GM18498 (cell line): Measurements from ENCODE around the gene PER2.

Source experiments
- ATAC-seq: cut with Tn5 transposase; IDR thresholded peaks from one replicate; pipeline ENCODE4 v1.9.1; 2021; ENCODE audit warnings: mild to moderate bottlenecking, moderate library complexity; ENCODE audit not compliant: unreplicated experiment

The PER2 gene

DNA sequence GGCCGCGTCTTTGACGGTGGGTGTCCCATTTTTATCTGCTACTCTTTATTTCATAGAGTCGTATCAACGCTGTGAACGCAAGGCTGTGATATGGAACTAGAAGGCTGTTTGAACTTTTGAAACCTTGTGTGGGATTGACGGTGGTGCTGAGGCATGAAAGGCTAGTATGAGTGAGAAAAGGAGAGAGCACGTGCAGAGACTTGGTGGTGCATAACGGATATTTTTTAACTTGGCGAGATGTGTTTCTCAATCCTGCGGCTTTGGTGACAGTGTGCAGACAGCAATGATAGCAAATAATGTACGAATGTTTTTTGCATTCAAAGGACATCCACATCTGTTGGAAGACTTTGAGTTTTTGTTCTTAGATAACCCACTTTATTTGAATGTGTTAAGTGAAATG is 54.8 kb downstream of the PER2 start:
- ATAC-seq: no peak

DNA sequence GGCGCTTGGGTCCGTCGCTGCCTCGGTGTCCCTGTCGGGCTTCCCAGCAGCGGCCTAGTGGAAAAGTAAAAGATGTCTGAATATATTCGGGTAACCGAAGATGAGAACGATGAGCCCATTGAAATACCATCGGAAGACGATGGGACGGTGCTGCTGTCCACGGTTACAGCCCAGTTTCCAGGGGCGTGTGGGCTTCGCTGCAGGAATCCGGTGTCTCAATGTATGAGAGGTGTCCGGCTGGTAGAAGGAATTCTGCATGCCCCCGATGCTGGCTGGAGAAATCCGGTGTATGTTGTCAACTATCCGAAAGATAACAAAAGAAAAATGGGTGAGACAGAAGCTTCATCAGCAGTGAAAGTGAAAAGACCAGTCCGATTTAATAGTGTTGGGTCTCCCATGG is 56.6 kb downstream of the PER2 start:
- ATAC-seq: no peak

DNA sequence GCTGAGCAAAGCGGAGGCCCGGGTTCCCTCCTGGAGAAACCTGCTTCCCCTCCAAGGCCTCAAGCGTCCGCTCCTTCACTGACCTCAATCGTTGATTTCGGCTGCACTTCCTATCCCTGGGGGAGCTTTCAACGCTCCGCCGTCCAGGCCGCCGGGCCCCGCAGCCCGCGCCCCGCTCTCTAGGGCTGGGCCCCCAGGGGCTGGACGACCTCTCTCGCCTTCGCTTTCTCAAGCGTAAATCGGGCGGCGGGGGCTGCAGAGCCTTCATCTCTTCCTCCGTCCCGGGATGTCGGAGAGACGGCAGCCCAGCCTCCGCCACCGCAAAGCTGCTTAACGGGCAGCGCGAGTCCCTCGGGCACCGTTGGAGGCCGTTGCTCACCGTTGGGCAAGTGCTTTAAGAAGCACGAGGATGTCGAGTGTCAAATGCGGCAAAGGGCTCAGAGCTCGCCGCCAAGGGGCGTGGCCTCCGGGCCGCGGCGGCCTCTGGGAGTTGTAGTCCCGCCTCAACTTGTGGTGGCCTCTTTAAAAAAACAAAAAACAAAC is 57.1 kb downstream of the PER2 start:
- peak; percentile 62 for ATAC-seq

DNA sequence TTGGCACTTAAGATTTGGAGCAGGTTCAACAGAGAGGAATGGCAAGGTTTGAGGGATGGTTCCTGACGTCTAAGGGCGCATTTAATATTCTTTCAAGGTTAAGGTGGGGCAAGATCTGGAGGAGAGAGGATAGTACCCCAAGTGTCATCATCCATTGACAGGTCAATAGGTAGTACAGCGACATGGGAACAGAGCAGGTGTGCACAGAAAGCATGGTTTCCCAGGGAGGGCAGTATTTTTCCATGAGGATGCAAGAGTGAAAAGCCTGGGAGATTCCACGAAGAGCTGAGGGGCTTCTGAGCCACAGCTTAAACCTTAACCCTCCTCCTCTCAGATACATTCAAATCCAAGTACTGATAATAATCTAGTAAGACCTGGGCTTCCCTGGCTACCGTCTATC is 57.7 kb downstream of the PER2 start:
- no peak for ATAC-seq

DNA sequence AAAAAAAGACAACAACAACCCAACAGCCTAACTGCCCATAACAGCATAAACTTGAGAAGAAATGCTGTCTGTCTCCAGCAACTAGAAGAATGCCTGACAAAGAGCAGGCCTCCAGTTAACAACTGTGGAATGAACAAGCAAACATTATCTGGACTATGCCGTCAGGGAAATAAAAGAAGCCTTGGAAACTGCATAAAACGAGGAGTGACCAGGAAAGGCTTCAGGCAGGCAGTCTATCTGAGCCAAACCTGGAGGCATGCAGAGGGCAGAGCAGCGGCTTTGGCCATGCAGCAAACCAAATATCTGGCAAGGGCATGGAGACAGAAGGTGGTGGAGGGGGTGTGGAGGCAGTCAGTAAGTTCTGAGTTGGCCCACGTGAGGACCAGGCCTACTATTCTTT is 59.7 kb downstream of the PER2 start:
- no peak for ATAC-seq

DNA sequence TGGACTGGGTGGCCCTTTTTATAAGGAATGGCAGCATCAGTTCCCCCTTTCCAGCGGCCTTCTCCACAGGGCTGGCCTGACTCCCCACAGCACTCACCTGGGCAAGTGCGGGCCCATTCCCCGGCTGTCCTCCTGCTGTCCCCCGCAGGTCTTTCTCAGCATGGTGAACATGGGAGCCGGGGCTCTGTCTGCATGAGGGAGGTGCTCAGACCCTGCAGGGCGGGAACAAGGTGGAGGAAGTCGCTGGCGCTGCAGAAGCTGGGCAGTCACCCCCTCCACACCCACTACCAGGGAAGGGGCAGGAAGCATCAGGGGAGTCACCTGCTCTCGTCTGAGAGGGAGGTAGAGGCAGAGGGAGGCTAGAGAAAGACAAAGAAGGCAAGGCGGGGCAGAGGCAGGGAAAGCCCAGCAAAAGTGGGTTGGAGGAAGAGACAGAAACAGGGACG is 60.8 kb downstream of the PER2 start:
- ATAC-seq: no peak

DNA sequence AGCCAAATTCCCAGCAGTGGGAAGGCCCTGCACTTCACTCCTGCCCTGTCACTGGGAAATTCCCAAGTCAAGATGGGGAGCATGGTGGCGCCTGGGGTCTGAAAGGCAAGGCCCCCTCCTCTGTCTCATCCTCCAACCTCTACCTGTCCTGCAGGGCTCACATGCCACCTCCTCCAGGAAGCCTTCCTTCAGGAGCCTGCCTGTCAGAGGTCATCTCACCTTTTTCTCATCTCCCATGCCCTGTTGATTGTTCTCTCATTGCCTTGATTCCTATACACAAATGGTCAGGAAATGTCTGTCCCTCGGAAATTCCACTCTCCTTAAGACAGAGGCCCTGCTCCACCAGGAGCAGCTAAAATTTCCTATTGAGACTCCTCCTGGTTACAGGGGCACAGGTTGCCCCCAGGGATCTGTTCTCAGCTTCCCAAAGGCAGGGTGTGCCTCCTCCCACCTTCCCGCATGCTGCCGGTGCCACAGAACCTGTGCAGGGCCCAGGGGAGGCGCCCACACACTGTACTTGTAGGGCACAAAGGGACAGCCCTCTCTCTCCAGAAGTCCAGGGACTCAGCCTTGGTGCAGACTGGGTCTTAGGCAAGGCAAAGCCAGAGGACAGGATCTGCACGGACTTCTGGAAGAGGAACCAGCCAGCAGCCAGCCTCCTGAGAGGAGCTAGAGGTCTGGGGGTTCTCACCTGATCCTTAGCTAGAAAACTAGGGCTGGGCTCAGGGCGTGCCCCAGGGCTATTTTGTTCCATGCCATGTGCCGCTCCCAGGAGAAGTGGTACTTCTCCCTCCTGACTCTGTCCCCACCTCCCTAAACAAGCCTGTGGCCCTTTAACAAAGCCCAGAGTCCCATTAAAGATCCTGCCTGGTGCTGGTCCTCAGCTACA is 61.5 kb downstream of the PER2 start:
- no peak for ATAC-seq

DNA sequence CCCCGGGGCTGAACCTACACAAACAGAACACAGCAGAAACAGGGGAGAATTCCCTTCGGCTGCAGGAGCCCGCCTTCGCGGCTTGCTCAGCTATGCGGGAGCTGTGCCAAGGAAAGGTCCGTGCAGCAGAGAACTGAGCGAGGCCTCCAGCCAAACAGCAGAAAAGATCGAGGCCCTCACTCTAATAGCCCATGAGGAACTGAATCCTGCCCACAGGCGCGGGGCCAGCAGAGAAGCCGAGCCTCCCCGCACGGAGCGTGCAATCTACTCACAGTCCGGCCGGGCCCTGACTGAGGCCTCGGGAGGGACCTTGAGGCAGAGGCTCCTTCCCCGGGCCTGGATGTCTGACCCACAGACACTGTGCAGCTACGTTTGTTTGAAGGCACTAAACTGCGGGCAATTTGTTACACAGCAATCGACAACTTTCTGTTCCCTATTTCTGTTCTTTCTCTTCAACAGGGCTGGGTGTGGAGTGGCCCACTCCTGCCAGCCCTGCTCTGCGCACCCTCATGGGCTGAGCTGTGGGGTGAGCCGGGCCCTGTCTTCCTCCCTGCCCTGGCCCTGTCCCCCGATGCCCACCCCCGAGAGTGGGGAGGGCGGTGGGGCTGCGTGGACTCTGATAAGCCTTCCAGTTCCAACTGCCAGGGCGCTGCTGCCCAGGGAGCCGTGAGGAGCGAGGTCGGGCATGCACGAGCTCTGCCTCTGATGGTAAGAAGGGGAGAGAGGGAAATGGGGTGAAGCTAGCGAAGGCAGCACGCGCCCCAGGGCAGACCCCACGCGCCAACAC is 62.3 kb downstream of the PER2 start:
- ATAC-seq: no peak

DNA sequence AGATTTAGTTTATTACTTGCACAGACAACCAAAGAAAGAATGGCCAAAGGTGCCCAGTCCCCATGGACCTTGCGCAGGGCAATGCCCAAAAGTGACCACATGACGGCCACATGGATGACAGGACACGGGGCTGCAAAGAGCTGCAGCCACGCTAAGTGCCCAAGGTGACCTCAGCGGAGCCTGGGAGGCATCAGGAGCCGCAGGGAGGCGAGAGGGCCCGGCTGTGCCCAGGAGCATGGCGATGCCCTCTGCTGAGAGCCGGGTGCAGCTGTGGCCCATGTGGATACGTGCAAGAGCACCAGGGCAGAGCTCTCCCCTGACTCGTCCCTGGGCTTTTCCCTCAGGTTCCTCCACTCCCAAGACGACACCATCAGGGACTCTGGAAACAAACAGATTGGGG is 63.3 kb downstream of the PER2 start:
- no peak for ATAC-seq

DNA sequence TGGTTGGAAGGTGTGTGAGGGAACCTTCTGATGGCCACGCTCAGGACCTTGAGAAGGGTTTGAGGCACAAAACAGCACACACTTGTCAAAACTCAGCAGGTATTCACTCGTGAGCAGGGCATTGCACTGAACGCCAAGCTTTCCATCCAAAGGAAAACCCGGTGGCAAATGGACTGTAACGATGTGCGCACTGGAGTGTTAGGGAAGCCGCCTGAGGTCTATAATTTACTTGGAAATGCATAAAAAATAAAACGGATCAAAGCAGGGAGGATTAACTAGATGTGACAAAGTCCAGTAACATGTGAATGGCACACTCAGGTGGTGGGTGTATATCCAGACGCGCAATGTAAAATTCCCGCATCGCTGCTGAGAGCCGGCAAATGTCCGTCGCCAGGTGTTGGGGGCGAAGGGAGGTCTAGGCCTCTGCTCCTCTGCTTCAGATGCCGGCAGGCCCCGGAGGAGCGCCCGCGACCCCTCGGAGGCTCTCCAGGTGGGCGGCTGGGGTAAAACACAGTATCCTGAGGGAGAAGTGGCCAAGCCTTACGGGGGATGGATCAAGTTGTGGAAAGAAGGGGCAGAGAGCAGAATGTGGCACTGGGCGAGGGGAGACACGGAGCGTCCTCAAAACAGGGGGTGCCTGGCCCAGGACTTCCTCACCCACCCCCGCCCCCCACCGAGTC is 63.9 kb downstream of the PER2 start:
- ATAC-seq: no peak

DNA sequence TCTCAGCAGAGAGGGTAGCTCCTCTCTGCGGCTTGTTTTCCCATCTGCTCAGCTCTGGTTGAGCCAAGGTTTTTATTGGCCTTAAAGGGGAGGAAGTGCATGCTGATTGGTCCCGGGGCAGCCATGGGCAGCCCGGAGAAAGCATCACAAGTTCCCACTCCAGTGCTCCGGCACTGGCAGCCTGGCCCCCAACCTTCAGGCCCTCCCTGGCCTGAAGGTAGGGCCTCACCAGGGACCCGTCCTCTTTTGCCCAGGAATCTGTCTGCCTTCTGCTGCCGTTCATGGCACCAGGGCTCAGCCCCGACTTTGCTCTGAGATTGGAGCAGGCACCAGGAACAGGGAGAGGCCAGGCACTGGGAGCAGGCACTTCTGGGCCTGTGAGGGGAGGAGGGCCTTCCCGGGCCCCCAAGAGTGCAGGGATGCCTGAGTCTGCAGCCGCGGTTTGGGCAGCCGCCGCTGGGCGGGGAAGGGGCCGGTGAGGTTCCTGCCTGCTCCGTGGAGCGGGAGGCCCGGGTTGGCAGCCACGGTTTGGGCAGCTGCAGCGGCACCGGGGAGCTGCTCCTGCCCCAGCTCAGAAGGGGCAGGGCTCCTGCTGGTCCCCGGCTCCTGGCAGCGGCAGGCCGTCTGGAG is 67.4 kb downstream of the PER2 start:
- ATAC-seq: no peak

DNA sequence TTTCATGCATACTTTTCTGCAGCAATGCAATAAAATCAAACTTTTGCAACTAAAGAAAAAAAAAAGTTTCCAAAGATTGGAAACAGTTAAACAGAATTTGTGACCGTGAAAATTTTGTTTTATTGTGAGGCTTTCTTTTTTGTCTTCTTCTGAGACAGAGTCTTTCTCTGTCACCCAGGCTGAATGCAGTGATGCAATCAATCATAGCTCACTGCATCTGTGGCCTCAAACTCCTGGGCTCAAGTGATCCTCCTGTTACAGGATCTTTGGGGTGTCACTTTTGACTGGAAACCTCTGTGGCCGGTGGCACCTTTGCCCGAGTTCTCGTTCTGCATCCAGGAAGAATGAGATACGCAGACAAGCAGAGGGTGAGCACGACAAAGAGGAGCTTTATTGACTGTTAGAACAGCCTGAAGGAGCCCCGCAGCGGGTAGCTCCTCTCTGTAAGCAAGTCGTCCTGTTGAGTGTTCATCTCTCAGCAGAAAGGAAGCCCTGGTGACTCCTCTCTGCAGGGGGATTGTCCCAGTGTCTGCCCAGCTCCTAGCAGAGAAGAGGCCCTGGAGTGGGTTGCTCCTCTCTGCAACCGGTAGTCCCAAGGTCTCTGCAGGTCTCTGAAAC is 68.0 kb downstream of the PER2 start:
- no peak for ATAC-seq

DNA sequence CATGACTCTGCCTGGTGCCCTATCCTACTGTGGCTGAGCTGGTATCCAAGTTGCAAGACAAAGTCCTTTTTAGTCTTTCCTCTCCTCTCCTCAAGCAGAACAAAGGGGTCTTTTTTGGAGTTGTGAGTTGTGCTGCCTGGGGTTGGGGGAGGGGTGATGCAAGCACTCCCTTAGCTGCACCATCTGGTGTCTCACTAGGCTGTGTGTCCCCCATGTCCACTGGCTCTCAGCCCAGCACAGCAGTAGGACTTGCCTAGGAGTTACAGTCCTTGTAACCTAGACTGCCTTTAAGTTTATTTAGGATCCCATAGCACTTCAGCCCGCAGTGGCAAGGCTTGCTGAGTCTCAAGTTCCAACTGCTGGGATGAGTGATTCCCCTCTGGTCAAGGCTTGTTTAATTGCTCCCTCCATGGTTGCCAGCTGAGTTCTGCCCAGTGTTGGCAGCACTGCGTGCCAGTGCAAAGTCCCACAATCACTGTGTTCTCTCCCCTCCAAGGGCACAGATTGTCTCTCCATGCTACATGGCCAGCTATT is 71.7 kb downstream of the PER2 start:
- ATAC-seq: no peak

DNA sequence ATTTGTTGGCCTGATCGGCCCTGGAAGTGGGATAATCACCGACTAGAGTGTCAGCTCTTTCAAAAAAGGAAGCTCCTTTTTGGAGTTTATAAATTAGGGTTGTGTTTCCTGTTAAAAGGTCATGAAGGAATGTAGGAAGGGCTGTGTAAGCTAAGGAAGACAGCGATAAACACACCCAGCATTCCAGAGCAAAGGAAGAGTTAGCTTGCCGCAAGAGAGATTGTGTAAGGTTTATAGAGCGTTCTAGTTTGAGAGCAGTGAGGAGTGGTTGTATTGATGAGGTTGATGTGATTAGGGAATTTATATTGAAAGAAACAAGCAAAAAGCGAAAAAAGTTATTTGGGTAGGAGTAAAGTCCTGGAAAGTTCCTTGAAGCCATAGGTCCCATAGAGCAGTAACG is 81.4 kb downstream of the PER2 start:
- ATAC-seq: no peak

DNA sequence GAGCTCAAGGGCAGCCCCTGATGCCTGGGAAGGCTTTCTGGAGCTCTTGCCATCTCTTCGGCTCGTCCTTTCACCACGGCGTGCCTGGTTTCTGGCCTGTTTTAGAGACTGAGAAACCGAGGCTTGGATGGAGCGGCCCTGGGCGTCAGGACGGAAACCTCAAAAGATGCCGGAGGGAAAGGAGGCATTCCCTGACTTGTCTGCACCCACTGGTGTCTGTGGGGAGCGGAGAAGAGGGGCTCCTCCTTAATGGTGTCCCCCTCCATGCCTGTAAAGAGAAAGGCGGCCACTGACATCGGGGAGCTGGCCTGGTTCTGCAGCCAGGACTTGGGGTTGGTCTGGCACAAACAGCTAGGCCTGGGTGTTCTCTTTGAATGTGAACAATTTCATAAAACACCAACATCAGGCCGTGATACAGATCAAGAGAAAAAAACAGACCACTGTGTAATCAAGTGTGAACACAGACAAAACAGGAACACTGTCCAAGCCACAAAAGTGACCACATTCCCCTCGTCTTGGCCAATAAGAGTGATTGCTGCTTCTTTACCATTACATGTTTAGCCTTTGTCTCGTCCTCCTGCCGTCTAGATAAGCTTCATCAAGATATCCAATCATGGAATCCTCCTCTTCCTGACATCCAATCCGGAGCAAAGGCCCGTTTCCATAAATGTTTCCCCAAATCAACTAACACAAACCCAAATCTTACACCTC is 84.3 kb downstream of the PER2 start:
- ATAC-seq: no peak

DNA sequence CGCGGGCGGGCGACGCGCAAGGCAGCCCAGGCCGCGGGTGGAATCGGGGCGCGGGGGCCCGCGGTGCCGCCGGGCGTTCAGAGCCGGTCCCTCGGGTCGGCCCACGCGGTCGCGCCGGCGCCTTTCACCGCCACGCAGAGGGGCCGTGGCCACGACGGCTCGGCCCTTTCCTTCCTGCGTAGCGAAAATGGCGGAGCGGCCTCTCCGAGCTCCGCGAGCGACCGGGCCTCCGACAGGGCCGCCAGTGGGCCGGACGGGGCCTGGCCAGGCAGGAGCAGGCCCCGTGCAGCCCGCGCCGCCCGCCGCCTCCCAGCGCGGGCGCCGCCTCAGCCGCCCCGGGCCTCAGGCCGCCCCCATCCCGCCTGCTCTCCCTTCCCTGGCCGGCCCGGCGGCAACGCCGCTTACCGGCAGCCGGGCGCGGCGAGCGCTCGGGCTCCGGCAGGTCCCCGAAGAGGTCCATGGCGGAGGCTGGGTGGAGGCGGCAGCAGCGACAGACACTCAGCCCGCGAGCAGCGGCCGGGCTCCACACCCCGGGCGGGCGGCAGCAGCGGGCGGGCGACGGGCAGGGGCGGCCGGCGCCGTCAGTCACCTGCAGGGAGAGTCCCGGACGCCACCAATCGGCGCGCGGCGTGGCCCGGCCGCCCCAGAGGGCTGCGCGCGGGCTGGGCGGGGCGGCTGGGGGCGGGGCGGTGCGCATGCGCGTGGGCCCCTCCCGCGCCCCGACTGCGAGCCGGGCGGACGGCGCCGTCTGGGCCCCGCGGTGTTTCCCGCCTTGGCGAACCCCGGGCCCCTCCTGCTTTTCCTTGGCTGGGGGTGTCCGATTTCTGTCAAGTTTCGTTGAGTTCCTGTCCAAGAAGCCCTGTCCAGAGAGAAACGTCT is 85.1 kb downstream of the PER2 start, which contains the start of gene ILKAP:
Gene ILKAP, minus strand, starts transcription at position 602 of the 879 bp plus-strand sequence. Its CDS starts 142 bp downstream, at position 460.
- peak; percentile 97 for ATAC-seq

DNA sequence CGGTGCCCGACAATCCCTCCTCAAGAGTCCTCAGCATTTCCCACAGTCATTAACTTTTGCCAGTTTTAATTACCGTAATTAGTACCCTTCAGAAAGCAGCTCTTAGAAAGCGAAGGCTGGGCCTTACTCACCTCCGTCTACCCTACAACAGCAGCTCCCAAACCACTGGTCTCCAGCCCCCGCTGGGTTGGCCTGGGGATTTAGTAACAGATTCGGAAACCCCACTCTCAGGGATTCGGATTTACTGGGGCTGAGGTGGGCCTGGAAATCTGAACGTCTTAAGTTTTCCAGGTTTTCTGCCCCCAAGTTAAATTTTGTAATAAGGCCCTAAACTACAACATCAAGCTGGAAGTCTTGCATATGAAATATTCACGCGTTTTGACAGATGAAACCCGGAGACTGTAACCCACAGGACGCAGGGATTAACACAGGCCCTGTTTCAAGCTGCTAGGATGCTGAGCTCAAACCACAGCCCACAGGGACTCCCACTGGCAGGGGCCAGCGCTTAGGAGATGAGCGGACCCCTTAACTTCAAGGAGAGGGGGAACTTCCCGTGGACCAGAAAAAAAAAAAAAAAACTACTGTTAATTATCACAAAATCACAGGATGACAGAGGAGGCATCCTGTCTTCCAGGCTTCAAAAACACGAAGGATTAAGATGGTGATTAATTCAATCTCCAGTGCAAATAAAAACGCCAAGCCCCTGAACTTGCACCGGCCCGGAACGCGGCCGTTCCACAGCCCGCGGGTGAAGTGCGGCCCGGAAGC is 85.9 kb downstream of the PER2 start:
- ATAC-seq: no peak
